Fibroblast of pulmonary artery (primary cell): ENCODE data around the gene SLIT1.

Source experiments
- DNase-seq: peaks from one replicate; pipeline ENCODE4 v3.0.0-alpha.2; 2010; ENCODE audit warnings: low read depth
- H3K4me3 ChIP-seq: replicated peaks from 2 replicates; pipeline ENCODE4 v1.5.1; 2011; ENCODE audit warnings: low read depth, mild to moderate bottlenecking, control low read depth, low read length, moderate library complexity
- TF ChIP-seq, protein P1 (sequence below): IDR thresholded peaks from 2 replicates; pipeline ENCODE4 v1.5.1; 2011; ENCODE audit warnings: mild to moderate bottlenecking, control low read depth, low read length, inconsistent platforms; ENCODE audit errors: missing control alignments

Gene SLIT1

DNA sequence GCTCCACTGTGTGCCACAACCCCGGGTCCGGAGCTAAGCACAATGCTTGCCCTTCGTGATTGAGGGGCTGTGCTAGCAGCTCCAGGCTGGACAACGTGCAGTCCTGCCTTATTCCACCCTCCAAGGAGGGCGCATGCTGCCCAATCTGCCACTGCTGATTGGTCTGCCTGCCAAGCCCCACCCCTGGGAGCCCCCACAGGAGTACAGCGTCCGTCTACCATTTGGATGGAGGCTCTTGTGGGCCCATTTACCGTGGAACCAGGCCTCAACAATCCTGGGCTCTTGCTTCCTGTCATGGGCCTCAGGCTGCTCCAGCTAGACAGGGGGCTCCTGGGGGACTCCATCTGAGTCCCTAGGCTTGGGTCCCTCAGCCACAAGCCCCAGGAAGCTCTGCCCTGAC, 173.3 kb downstream of the SLIT1 start:
- TF ChIP-seq, protein P1, sequence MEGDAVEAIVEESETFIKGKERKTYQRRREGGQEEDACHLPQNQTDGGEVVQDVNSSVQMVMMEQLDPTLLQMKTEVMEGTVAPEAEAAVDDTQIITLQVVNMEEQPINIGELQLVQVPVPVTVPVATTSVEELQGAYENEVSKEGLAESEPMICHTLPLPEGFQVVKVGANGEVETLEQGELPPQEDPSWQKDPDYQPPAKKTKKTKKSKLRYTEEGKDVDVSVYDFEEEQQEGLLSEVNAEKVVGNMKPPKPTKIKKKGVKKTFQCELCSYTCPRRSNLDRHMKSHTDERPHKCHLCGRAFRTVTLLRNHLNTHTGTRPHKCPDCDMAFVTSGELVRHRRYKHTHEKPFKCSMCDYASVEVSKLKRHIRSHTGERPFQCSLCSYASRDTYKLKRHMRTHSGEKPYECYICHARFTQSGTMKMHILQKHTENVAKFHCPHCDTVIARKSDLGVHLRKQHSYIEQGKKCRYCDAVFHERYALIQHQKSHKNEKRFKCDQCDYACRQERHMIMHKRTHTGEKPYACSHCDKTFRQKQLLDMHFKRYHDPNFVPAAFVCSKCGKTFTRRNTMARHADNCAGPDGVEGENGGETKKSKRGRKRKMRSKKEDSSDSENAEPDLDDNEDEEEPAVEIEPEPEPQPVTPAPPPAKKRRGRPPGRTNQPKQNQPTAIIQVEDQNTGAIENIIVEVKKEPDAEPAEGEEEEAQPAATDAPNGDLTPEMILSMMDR, result no peak
- no peak for DNase-seq
- no peak overlapping the region for H3K4me3 ChIP-seq

DNA sequence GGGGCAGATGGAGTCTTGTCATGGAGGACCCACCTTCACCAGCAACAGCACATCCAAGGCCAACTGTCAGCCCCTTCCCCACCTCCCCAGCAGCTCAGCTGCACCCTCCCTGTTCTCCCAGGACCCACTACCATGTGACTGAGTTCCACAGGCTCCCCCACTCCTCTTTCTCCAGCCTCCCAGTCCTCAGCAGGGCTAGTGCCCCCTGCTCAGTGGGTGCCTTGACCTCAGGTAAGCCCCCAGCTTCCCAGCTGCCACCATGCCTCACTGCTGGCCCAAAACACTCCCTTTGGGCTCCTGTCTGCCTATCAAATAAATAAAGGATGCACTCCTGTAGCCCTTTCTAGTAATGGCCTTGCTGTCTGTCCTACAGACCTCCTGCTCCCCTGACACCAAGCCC, 174.4 kb downstream of the SLIT1 start:
- TF ChIP-seq, protein P1, result no peak
- no peak overlapping the region for H3K4me3 ChIP-seq
- no peak for DNase-seq

- DNase-seq, result no peak
- TF ChIP-seq, protein P1, result no peak
- H3K4me3 ChIP-seq, result no peak overlapping the region
Observed at GRCh38 chr10:97010695-97011206, 175.0 kb downstream of the SLIT1 start.

DNA sequence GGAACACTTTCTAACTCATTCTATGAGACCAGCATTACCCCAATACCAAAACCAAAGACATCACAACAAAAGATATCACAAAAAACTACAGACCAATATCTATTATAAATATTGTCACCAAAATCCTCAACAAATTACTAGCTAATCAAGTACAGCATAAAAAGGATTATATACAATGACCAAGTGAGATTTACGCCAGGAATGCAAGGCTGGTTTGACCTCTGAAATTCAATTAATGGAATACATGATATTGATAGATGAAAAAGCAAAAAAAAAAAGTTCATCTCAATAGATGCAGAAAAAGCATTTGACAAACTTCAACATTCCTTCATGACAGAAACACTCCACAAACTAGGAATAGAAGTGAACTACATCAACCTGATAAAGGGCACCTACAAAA, 178.3 kb downstream of the SLIT1 start:
- DNase-seq, result no peak
- H3K4me3 ChIP-seq, result no peak overlapping the region
- TF ChIP-seq, protein P1, result no peak

GRCh38 chr10:97006364-97006763, 179.4 kb downstream of the SLIT1 start:
- H3K4me3 ChIP-seq, result no peak overlapping the region
- DNase-seq, result no peak
- TF ChIP-seq, protein P1, result no peak

DNA sequence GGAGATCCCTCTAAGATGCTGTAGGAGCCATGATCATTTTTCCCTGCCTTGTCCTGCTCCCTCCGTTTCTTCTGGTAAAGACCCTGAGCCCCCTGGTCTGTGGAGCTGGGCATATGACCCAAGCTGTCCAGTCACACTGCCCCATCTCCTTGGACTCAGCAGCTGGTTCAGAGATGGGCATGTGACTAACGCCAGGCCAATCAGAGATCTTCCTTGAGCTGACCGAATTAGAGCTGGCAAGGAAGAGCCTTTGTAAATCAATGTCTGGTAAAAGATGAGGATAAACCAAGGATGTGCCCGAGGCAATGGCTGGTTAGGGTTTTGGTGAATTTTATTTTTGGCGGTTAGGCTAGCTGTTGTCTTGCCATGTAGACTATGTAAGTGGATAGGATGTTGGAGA, 180.4 kb downstream of the SLIT1 start:
- TF ChIP-seq, protein P1, result no peak
- no peak for DNase-seq

GRCh38 chr10:97004591-97004990, 181.2 kb downstream of the SLIT1 start:
- no peak for DNase-seq
- H3K4me3 ChIP-seq, result no peak overlapping the region
- TF ChIP-seq, protein P1, result no peak

More for the DNA sequence above, 180.4 kb downstream of the SLIT1 start:
- no peak overlapping the region for H3K4me3 ChIP-seq
